Mesendoderm (in vitro differentiated cells): ENCODE results near the gene PRND.
"Not testable (repeated sequence)": the region's sequence is repeated elsewhere in the genome, so short reads cannot be mapped to it uniquely, and the experiment has no call there.

Experiments
- DNase-seq: peaks from one replicate; pipeline ENCODE4 v3.0.0; 2013
- H2AK5ac ChIP-seq: 2 replicates; pipeline ENCODE4 v1.6.1; 2013; ENCODE audit warnings: low read length, inconsistent platforms
- H2BK120ac ChIP-seq: 2 replicates; pipeline ENCODE4 v1.6.1; 2013; ENCODE audit warnings: low read depth, mild to moderate bottlenecking, low read length, moderate library complexity, mixed read lengths
- H2BK15ac ChIP-seq: replicated peaks from 2 replicates; pipeline ENCODE4 v1.6.1; 2013; ENCODE audit warnings: low read depth, mild to moderate bottlenecking, moderate library complexity
- H2BK5ac ChIP-seq: 2 replicates; pipeline ENCODE4 v1.6.1; 2013; ENCODE audit warnings: low read length, inconsistent platforms
- H3K18ac ChIP-seq: 2 replicates; pipeline ENCODE4 v1.6.1; 2013; ENCODE audit warnings: mild to moderate bottlenecking, low read length, mixed read lengths
- H3K23ac ChIP-seq: one replicate; pipeline ENCODE4 v1.6.1; 2013; ENCODE audit warnings: low read length
- H3K27ac ChIP-seq: 2 replicates; pipeline ENCODE4 v1.5.1; 2013; ENCODE audit warnings: low read depth, mild to moderate bottlenecking, inconsistent platforms, low read length, moderate library complexity
- H3K27me3 ChIP-seq: 2 replicates; pipeline ENCODE4 v1.6.1; 2013; ENCODE audit warnings: low read length, control low read depth, mild to moderate bottlenecking, inconsistent platforms; ENCODE audit not compliant: insufficient read depth, poor library complexity
- H3K36me3 ChIP-seq: 2 replicates; pipeline ENCODE4 v1.6.1; 2013; ENCODE audit warnings: low read length, inconsistent platforms; ENCODE audit not compliant: control insufficient read depth, insufficient read depth
- H3K4ac ChIP-seq: one replicate; pipeline ENCODE4 v1.6.1; 2013; ENCODE audit warnings: low read depth, mild to moderate bottlenecking, low read length, moderate library complexity
- H3K4me1 ChIP-seq: 2 replicates; pipeline ENCODE4 v1.6.1; 2013; ENCODE audit warnings: low read depth, low read length, inconsistent platforms; ENCODE audit not compliant: control insufficient read depth
- H3K4me2 ChIP-seq: 2 replicates; pipeline ENCODE4 v1.6.1; 2013; ENCODE audit warnings: low read length
- H3K4me3 ChIP-seq: 2 replicates; pipeline ENCODE4 v1.5.1; 2013; ENCODE audit warnings: mild to moderate bottlenecking, low read length
- H3K56ac ChIP-seq: one replicate; pipeline ENCODE4 v1.6.1; 2013; ENCODE audit warnings: low read length
- H3K79me1 ChIP-seq: 2 replicates; pipeline ENCODE4 v1.6.1; 2013; ENCODE audit warnings: low read length, inconsistent platforms
- H3K79me2 ChIP-seq: 2 replicates; pipeline ENCODE4 v1.6.1; 2013; ENCODE audit warnings: mild to moderate bottlenecking, low read length; ENCODE audit not compliant: control insufficient read depth, insufficient read depth
- H3K9ac ChIP-seq: 2 replicates; pipeline ENCODE4 v1.6.1; 2013; ENCODE audit warnings: low read length, inconsistent platforms
- H4K5ac ChIP-seq: one replicate; pipeline ENCODE4 v1.6.1; 2013; ENCODE audit warnings: low read length
- H4K8ac ChIP-seq: one replicate; pipeline ENCODE4 v1.6.1; 2013; ENCODE audit warnings: low read depth, mild to moderate bottlenecking, control low read depth, low read length, moderate library complexity
- WGBS: extraction: QIAGEN DNeasy Blood & Tissue Kit; methylation state at CpG from one replicate; pipeline ENCODE4 v1.1.7; 2013; ENCODE audit warnings: low lambda C conversion rate, missing lambda C conversion rate; ENCODE audit not compliant: insufficient coverage; ENCODE audit errors: extremely low coverage; 5-methylcytosine and 5-hydroxymethylcytosine counted together

The PRND gene

DNA sequence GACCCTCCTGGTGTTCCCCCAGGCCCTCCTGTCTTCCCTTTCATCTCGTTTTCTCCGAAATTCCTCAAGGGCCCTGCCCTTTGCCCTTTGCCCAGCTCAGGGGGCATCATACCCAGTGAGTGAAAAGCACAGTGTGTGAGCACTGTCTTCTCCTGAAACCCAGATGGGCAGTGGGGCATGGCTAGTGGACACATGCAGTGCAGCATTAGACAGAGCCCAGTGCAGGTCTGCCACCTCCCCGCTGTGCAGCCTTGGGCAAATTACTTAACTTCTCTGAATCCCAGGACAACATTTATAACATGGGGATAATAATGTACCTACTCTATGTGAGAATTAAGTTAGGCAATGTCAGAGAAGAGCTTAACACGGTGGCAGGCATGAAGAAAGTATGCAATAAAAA, 1.3 kb downstream of the PRND start:
- H3K9ac ChIP-seq = no peak overlapping the region
- no peak overlapping the region for H2BK15ac ChIP-seq
- H3K36me3 ChIP-seq = no peaks in the 10 kb centered on the region
- H3K4me1 ChIP-seq = no peaks in the 10 kb centered on the region
- H3K4me2 ChIP-seq = no peak overlapping the region
- no peak overlapping the region for H2AK5ac ChIP-seq
- no peaks in the 10 kb centered on the region for H3K79me1 ChIP-seq
- H3K27me3 ChIP-seq = no peaks in the 10 kb centered on the region
- no peak overlapping the region for H3K18ac ChIP-seq
- no peak overlapping the region for H2BK120ac ChIP-seq
- no peaks in the 10 kb centered on the region for H3K79me2 ChIP-seq
- H3K4ac ChIP-seq = no peak overlapping the region
- H4K8ac ChIP-seq = no peak overlapping the region
- H3K27ac ChIP-seq = no peak overlapping the region
- no peak for DNase-seq
- WGBS = no CpG with 5 or more reads among the region's 4 CpGs
- no peak overlapping the region for H3K56ac ChIP-seq
- no peak overlapping the region for H2BK5ac ChIP-seq
- no peak overlapping the region for H3K4me3 ChIP-seq
- no peak overlapping the region for H4K5ac ChIP-seq
- H3K23ac ChIP-seq = no peak overlapping the region

DNA sequence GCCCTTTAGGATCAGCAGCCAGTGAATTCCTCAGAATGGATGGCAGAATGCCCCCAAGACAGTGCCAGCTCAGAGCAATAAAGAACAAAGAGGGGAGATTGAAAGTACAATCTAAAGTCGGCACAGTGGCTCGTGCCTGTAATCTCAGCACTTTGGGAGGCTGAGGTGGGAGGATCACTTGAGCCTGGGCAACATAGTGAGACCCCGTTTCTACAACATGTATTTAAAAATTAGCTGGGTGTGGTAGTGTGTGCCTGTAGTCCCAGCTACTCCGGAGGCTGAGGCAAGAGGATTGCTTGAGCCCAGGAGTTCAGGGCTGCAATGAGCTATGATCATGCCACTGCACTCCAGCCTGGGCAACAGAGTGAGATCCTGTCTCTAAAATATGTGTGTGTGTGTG, 1.8 kb downstream of the PRND start:
- H3K4ac ChIP-seq, H2BK15ac ChIP-seq, H3K18ac ChIP-seq, H3K79me2 ChIP-seq, H2BK120ac ChIP-seq, H4K8ac ChIP-seq, H3K4me3 ChIP-seq, H3K27ac ChIP-seq, H3K4me1 ChIP-seq, H3K56ac ChIP-seq, H3K36me3 ChIP-seq, H2AK5ac ChIP-seq, H2BK5ac ChIP-seq, H3K4me2 ChIP-seq, DNase-seq, H3K9ac ChIP-seq, H3K23ac ChIP-seq, H3K27me3 ChIP-seq, H4K5ac ChIP-seq, H3K79me1 ChIP-seq: not testable (repeated sequence)
- no CpG with 5 or more reads among the region's 4 CpGs for WGBS

DNA sequence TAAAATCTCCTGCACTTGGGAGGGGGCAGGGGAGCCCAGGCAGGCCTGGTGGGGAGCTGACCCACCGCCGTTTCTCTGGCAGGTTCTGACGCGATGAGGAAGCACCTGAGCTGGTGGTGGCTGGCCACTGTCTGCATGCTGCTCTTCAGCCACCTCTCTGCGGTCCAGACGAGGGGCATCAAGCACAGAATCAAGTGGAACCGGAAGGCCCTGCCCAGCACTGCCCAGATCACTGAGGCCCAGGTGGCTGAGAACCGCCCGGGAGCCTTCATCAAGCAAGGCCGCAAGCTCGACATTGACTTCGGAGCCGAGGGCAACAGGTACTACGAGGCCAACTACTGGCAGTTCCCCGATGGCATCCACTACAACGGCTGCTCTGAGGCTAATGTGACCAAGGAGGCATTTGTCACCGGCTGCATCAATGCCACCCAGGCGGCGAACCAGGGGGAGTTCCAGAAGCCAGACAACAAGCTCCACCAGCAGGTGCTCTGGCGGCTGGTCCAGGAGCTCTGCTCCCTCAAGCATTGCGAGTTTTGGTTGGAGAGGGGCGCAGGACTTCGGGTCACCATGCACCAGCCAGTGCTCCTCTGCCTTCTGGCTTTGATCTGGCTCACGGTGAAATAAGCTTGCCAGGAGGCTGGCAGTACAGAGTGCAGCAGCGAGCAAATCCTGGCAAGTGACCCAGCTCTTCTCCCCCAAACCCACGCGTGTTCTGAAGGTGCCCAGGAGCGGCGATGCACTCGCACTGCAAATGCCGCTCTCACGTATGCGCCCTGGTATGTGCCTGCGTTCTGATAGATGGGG, 3.0 kb downstream of the PRND start:
- Histone ChIP-seq H3K79me1 (no peaks in the 10 kb centered on the region), H3K4me1 (no peaks in the 10 kb centered on the region), H2BK5ac (no peak overlapping the region), H2BK15ac (no peak overlapping the region), H2AK5ac (no peak overlapping the region), H4K5ac (no peak overlapping the region), H3K79me2 (no peaks in the 10 kb centered on the region), H3K36me3 (no peaks in the 10 kb centered on the region), H3K4me3 (no peak overlapping the region), H2BK120ac (no peak overlapping the region), H4K8ac (no peak overlapping the region), H3K27ac (no peak overlapping the region), H3K56ac (no peak overlapping the region), H3K23ac (no peak overlapping the region), H3K4me2 (no peak overlapping the region), H3K9ac (no peak overlapping the region), H3K4ac (no peak overlapping the region), H3K18ac (no peak overlapping the region), H3K27me3 (no peaks in the 10 kb centered on the region)
- DNase-seq = no peak
- no CpG with 5 or more reads among the region's 34 CpGs for WGBS

DNA sequence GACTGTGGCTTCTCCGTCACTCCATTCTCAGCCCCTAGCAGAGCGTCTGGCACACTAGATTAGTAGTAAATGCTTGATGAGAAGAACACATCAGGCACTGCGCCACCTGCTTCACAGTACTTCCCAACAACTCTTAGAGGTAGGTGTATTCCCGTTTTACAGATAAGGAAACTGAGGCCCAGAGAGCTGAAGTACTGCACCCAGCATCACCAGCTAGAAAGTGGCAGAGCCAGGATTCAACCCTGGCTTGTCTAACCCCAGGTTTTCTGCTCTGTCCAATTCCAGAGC, 3.5 kb downstream of the PRND start:
- WGBS = no CpG with 5 or more reads among the region's 4 CpGs
- Histone ChIP-seq H3K27me3 (no peaks in the 10 kb centered on the region), H2AK5ac (no peak overlapping the region), H3K4me1 (no peaks in the 10 kb centered on the region), H2BK120ac (no peak overlapping the region), H3K56ac (no peak overlapping the region), H3K36me3 (no peaks in the 10 kb centered on the region), H3K4me2 (no peak overlapping the region), H3K79me2 (no peaks in the 10 kb centered on the region), H3K23ac (no peak overlapping the region), H4K8ac (no peak overlapping the region), H3K27ac (no peak overlapping the region), H3K4me3 (no peak overlapping the region), H3K18ac (no peak overlapping the region), H2BK15ac (no peak overlapping the region), H3K79me1 (no peaks in the 10 kb centered on the region), H3K4ac (no peak overlapping the region), H4K5ac (no peak overlapping the region), H2BK5ac (no peak overlapping the region), H3K9ac (no peak overlapping the region)
- no peak for DNase-seq

DNA sequence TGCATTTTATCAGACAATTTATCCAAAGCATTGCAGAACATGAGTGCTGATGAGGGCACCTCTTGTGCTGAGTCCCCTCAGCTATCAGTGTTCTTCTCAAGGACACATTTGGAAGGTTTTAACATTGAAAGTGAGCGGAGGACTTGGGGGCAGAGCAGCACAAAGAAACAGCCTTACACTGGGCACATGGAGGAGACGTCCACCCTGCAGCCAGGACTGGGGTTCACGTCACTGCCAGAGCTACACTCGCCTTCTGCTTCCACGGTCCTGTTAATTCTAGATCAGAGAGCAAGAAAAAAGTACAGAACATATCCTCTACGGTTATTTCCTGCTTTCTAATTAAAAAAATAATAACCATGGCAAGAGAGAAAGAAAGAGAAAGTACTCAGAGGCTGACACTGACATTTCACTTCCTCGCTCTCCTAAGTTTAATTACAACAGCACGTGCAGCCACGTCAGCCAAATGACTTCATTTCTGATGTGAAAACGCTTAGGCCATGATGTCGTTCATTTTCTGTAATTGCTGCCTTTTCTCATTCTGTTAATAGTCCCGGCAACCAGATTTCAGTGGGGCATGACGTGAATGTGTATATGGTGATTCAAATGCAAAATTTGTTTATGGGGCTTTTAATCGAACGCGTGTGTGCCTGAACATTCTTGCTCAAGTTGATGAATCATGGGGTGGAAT, 5.1 kb downstream of the PRND start:
- Histone ChIP-seq H3K9ac (no peak overlapping the region), H3K27me3 (no peaks in the 10 kb centered on the region), H3K4me1 (no peaks in the 10 kb centered on the region), H3K4ac (no peak overlapping the region), H3K23ac (no peak overlapping the region), H2AK5ac (no peak overlapping the region), H3K4me2 (no peak overlapping the region), H3K4me3 (no peak overlapping the region), H3K56ac (no peak overlapping the region), H2BK5ac (no peak overlapping the region), H4K5ac (no peak overlapping the region), H2BK15ac (no peak overlapping the region), H3K36me3 (no peaks in the 10 kb centered on the region), H3K79me2 (no peaks in the 10 kb centered on the region), H3K18ac (no peak overlapping the region), H3K79me1 (no peaks in the 10 kb centered on the region), H3K27ac (no peak overlapping the region), H2BK120ac (no peak overlapping the region), H4K8ac (no peak overlapping the region)
- WGBS = no CpG with 5 or more reads among the region's 16 CpGs
- peak; percentile 23 for DNase-seq
